HepG2 (cell line): ENCODE data around the gene RBCK1. TPM values are rescaled to one million over a fixed set of nuclear protein-coding genes. Genes with fewer than 3 reads are reported as not detected.

Experiments
- ATAC-seq: fragments of 200-7000 bp; cut with Tn5 transposase; 3 replicates; pipeline ENCODE4 v1.9.1; 2020; ENCODE audit warnings: mild to moderate bottlenecking, moderate library complexity
- BruUV-seq: library from RNA; stranded (reverse); fragments of 400-500 nt; replicated peaks from 2 replicates; lab custom pipeline; 2021; lab: Mats Ljungman, UMichigan
- CTCF ChIA-PET: fragments of 300-600 bp; formaldehyde crosslinking; extraction: SDS; loops from one replicate; lab custom pipeline; 2021; ENCODE audit warnings: low total read pairs, inconsistent platforms, low intra/inter-chr PET ratio; lab: Yijun Ruan, JAX
- POLR2A ChIA-PET: fragments of 350-600 bp; sonication (Branson Sonifier 250); formaldehyde crosslinking; loops from one replicate; lab custom pipeline; 2020; ENCODE audit warnings: antibody characterized with exemption, inconsistent platforms; lab: Yijun Ruan, JAX
- DNase-seq: peaks from one replicate; pipeline ENCODE4 v3.0.0-alpha.2; 2015; ENCODE audit warnings: low spot score
- FAIRE-seq: peaks from 3 replicates; lab custom pipeline; 2011; peaks lifted over from hg19 to GRCh38; lab: Jason Lieb, UNC
- H2AFZ ChIP-seq: one replicate; pipeline ENCODE4 v1.6.1; 2011; ENCODE audit warnings: low read length, inconsistent platforms
- H3K27ac ChIP-seq: fragments of 300-600 bp; 3 replicates; pipeline ENCODE4 v1.8.0; 2011; ENCODE audit warnings: mixed run types, mild to moderate bottlenecking, mixed read lengths, low read length, inconsistent platforms; ENCODE audit not compliant: insufficient read depth; ENCODE audit errors: extremely low read length
- H3K27me3 ChIP-seq, 2 experiments: fragments of 200-600 bp in 1 of 2; 2 replicates in 1 of 2; 3 replicates in 1 of 2; pipeline versions ENCODE4 v1.6.0 to v1.8.0; 2011; ENCODE audit warnings: low read length in 2 of 2, mild to moderate bottlenecking in 2 of 2, moderate library complexity in 2 of 2, inconsistent platforms in 1 of 2; ENCODE audit not compliant: insufficient read depth in 2 of 2, control insufficient read depth in 1 of 2
- H3K36me3 ChIP-seq, 2 experiments: fragments of 200-600 bp in 1 of 2; replicated peaks in 1 of 2; 2 replicates in 1 of 2; 3 replicates in 1 of 2; pipeline versions ENCODE4 v1.5.1 to v1.8.0; 2011; ENCODE audit warnings: low read length in 2 of 2, inconsistent platforms in 1 of 2; ENCODE audit not compliant: insufficient read depth in 2 of 2, control insufficient read depth in 1 of 2
- H3K4me1 ChIP-seq: 2 replicates; pipeline ENCODE4 v1.5.1; 2012; ENCODE audit warnings: low read length, inconsistent platforms; ENCODE audit not compliant: insufficient read depth
- H3K4me2 ChIP-seq: 2 replicates; pipeline ENCODE4 v1.6.0; 2011; ENCODE audit warnings: low read depth, low read length, inconsistent platforms
- H3K4me3 ChIP-seq, 3 experiments: fragments of 200-600 bp in 1 of 3; sonication (generic), shearing (Covaris generic) in 1 of 3; replicated peaks in 1 of 3; 2 replicates each; pipeline ENCODE4 v1.5.1; 2011 to 2016; ENCODE audit warnings: low read length in 3 of 3, inconsistent platforms in 2 of 3, low read depth in 2 of 3, mild to moderate bottlenecking in 2 of 3, control low read depth in 1 of 3, mixed read lengths in 1 of 3; ENCODE audit not compliant: insufficient read depth in 1 of 3
- H3K79me2 ChIP-seq: one replicate; pipeline ENCODE4 v1.6.1; 2011; ENCODE audit warnings: low read length, inconsistent platforms; ENCODE audit not compliant: insufficient read depth
- H3K9ac ChIP-seq: 2 replicates; pipeline ENCODE4 v1.6.0; 2011; ENCODE audit warnings: mild to moderate bottlenecking, low read depth, low read length, inconsistent platforms; ENCODE audit not compliant: insufficient read depth
- H3K9me3 ChIP-seq: 2 replicates; pipeline ENCODE4 v1.5.1; 2012; ENCODE audit warnings: mild to moderate bottlenecking, low read length
- H4K20me1 ChIP-seq: 2 replicates; pipeline ENCODE4 v1.6.0; 2011; ENCODE audit warnings: inconsistent platforms, mild to moderate bottlenecking, low read length, moderate library complexity; ENCODE audit not compliant: insufficient read depth
- MAZ ChIP-seq, 2 experiments: sonication (generic) in 1 of 2; formaldehyde crosslinking in 1 of 2; IDR thresholded peaks; 2 replicates each; pipeline versions ENCODE4 v1.5.0 to v1.6.1; 2012 to 2020; ENCODE audit warnings: low read depth in 2 of 2, mild to moderate bottlenecking in 2 of 2, borderline replicate concordance in 1 of 2, improper control_type of control experiment in 1 of 2, low read length in 1 of 2, missing genetic modification reagents in 1 of 2, moderate library complexity in 1 of 2
- NFYC ChIP-seq: IDR thresholded peaks from 2 replicates; pipeline ENCODE4 v1.6.1; 2016; ENCODE audit warnings: missing genetic modification reagents, missing compliant biosample characterization
- RXRA ChIP-seq: sonication (generic); formaldehyde crosslinking; IDR thresholded peaks from 2 replicates; pipeline ENCODE4 v1.5.1; 2020; ENCODE audit warnings: missing genetic modification reagents
- ZFAT ChIP-seq: sonication (generic); formaldehyde crosslinking; conservative IDR thresholded peaks from 2 replicates; pipeline ENCODE4 v1.8.1; 2023; ENCODE audit warnings: missing genetic modification reagents, inconsistent platforms
- ZNF274 ChIP-seq: sonication (generic); formaldehyde crosslinking; IDR thresholded peaks from 2 replicates; pipeline ENCODE4 v1.5.1; 2020; ENCODE audit warnings: mild to moderate bottlenecking, missing genetic modification reagents
- ZNF616 ChIP-seq: sonication (generic); formaldehyde crosslinking; IDR thresholded peaks from 2 replicates; pipeline ENCODE4 v1.5.0; 2020; ENCODE audit warnings: low read depth, mild to moderate bottlenecking, missing genetic modification reagents
- ZNF782 ChIP-seq: sonication (generic); formaldehyde crosslinking; IDR thresholded peaks from 2 replicates; pipeline ENCODE4 v1.4.0; 2020; ENCODE audit warnings: missing genetic modification reagents, mild to moderate bottlenecking, borderline replicate concordance
- WGBS: methylation state at CpG from one replicate; pipeline ENCODE4 v1.1.6; 2017; ENCODE audit warnings: low lambda C conversion rate; 5-methylcytosine and 5-hydroxymethylcytosine counted together
- in situ Hi-C: cut with HindIII; loops from 2 replicates; pipeline ENCODE4 v1.10.0; 2017; ENCODE audit warnings: low pct_unique_long_range_greater_than_20kb; ENCODE audit not compliant: extremely low pct_ligation_motif_present
- intact Hi-C: fragments of 100-400 bp; cut with micrococcal nuclease; formaldehyde crosslinking; loops from one replicate; pipeline ENCODE4 v1.10.0; 2022; ENCODE audit not compliant: unreplicated experiment
- polyA plus RNA-seq, 8 experiments: library from polyadenylated mRNA; depleted of rRNA in 3 of 8; stranded (reverse) in 7 of 8; unstranded in 1 of 8; fragments of >200 nt; fragmentation: Illumina TruSeq in 4 of 8; extraction: Trizol in 4 of 8; gene quantifications; 2 replicates each; pipeline versions ENCODE4 v1.2.1 to v1.2.3, GENCODE V29; 2011 to 2016; ENCODE audit warnings: low read depth in 4 of 8, missing spikeins in 1 of 8, mixed read lengths in 1 of 8; ENCODE audit not compliant: insufficient read depth in 1 of 8
- total RNA-seq, 5 experiments: library from RNA; depleted of rRNA; stranded (reverse); fragments of >200 nt; fragmentation: Illumina TruSeq; extraction: Trizol; gene quantifications; 2 replicates each; pipeline ENCODE4 v1.2.3, GENCODE V29; 2016; ENCODE audit warnings: low read depth in 1 of 5
- TF ChIP-seq, protein P1 (sequence below): sonication (generic); formaldehyde crosslinking; IDR thresholded peaks from 2 replicates; pipeline ENCODE4 v1.5.0; 2020; ENCODE audit warnings: mild to moderate bottlenecking, missing genetic modification reagents

Gene RBCK1
- total and polyA plus RNA-seq, 2 of the 13 experiments (the other 11 are each of a cell fraction or from before 2014, with no cell fraction given) = 149 to 215 TPM

DNA sequence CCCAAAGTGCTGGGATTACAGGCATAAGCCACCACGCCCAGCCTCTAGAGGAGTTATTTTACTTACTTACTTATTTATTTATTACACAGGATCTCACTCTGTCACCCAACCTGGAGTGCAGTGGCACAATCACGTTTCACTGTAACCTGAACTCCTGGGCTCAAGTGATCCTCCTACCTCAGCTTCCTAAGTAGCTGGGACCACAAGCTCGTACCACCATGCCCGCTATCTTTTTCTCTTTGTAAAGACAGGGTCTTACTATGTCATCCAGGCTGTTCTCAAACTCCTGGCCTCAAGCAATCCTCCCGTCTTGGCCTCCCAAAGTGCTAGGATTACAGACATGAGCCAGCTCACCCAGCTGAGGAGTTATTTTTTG, 29.1 kb upstream of the RBCK1 start:
- FAIRE-seq (no peak), ATAC-seq (no peak), DNase-seq (no peak)
- WGBS = 88% methylated on average over 5 of the region's 5 CpGs
- ChIA-PET POLR2A (interaction anchor here (1.2 to 29.0 kb wide), 5 partner anchors 16 to 83 kb away, joined by 3 to 1587 read pairs (median 52); partner anchors contain the start of genes NRSN2, RBCK1, SOX12 and TBC1D20), CTCF (interaction anchor here (1.2 kb wide), 1 partner anchor 16 kb away, joined by 3 read pairs; no protein-coding TSS in a partner anchor)
- in situ Hi-C loops = no loop called here
- intact Hi-C loops = no loop called here
- Histone ChIP-seq H3K4me3 (no peak overlapping the region), H3K79me2 (peaks cover 36% of the 10 kb centered on the region), H3K36me3 (peaks cover 3 to 20% of the 10 kb centered on the region in 2 experiments; a peak in 3 of 5 replicates), H3K27me3 (no peaks in the 10 kb centered on the region; a peak in 1 of 5 replicates), H3K9ac (no peak overlapping the region), H3K4me1 (peaks cover 58% of the 10 kb centered on the region), H3K4me2 (no peak overlapping the region), H4K20me1 (peaks cover 18% of the 10 kb centered on the region), H3K27ac (peak overlapping the region; percentile 12), H3K9me3 (no peaks in the 10 kb centered on the region), H2AFZ (no peak overlapping the region)
- no TSS peak for BruUV-seq
- TF ChIP-seq ZNF274 (CRISPR knock-in tag) (no peak), NFYC (no peak), ZNF782 (CRISPR knock-in tag) (peak; percentile 48; the same call in 1 of the 2 replicates), RXRA (CRISPR knock-in tag) (no peak), MAZ (IDR thresholded peaks at IDR 0.05; ENCODE audit: borderline replicate concordance, low read depth, low read length) (no peak), MAZ (CRISPR knock-in tag; IDR thresholded peaks at IDR 0.05; ENCODE audit: low read depth) (0 out of 2 replicates have a peak, but pooled peaks have one; percentile 1), ZNF616 (CRISPR knock-in tag) (no peak), ZFAT (CRISPR knock-in tag) (no peak)
- TF ChIP-seq, protein P1, sequence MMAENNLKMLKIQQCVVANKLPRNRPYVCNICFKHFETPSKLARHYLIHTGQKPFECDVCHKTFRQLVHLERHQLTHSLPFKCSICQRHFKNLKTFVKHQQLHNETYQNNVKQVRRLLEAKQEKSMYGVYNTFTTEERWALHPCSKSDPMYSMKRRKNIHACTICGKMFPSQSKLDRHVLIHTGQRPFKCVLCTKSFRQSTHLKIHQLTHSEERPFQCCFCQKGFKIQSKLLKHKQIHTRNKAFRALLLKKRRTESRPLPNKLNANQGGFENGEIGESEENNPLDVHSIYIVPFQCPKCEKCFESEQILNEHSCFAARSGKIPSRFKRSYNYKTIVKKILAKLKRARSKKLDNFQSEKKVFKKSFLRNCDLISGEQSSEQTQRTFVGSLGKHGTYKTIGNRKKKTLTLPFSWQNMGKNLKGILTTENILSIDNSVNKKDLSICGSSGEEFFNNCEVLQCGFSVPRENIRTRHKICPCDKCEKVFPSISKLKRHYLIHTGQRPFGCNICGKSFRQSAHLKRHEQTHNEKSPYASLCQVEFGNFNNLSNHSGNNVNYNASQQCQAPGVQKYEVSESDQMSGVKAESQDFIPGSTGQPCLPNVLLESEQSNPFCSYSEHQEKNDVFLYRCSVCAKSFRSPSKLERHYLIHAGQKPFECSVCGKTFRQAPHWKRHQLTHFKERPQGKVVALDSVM (CRISPR knock-in tag) = peak; percentile 87
